WTC11 (cell line): ENCODE data around the gene TMEM131L.
"Not testable (repeated sequence)": the region's sequence is repeated elsewhere in the genome, so short reads cannot be mapped to it uniquely, and the experiment has no call there.

ENCODE experiments used
- CBFB ChIP-seq: sonication (generic); formaldehyde crosslinking; IDR thresholded peaks from 2 replicates; pipeline ENCODE4 v1.8.1; 2022; ENCODE audit warnings: mild to moderate bottlenecking, low read depth, missing genetic modification reagents
- CTCF ChIP-seq: fragments of 200-600 bp; IDR thresholded peaks from 2 replicates; pipeline ENCODE4 v1.8.0; 2022; ENCODE audit warnings: antibody characterized with exemption
- HMGA2 ChIP-seq: fragments of 250-450 bp; sonication (Bioruptor Pico); IDR thresholded peaks from 2 replicates; pipeline ENCODE4 v1.4.0; 2021; ENCODE audit warnings: mild to moderate bottlenecking, moderate library complexity

GRCh38 chr4:153416456-153416855 lies 49.7 kb upstream of the TMEM131L start:
- not testable (repeated sequence) for TF ChIP-seq HMGA2; CBFB (CRISPR knock-in tag); CTCF
